ENCODE results near the gene TBL1X.
A peak's percentile ranks its signal among the peaks of the same experiment; 100 is the strongest.

Gene TBL1X

GRCh38 chrX:9494771-9495170 lies 29.9 kb downstream of the TBL1X start:
- DNase-seq: no peak

GRCh38 chrX:9495496-9495895 lies 30.6 kb downstream of the TBL1X start:
- DNase-seq: no peak

- DNase-seq: no peak
Measured at GRCh38 chrX:9498236-9498635, 33.4 kb downstream of the TBL1X start.

- peak in 1 of 56 donors; percentile 1 for DNase-seq
Measured at GRCh38 chrX:9500584-9500983, 35.7 kb downstream of the TBL1X start.

GRCh38 chrX:9501362-9501761 lies 36.5 kb downstream of the TBL1X start:
- DNase-seq: no peak

GRCh38 chrX:9503261-9503660 lies 38.4 kb downstream of the TBL1X start:
- DNase-seq: no peak

- no peak for DNase-seq
Measured at GRCh38 chrX:9510366-9510765, 45.5 kb downstream of the TBL1X start.

- DNase-seq: no peak
Measured at GRCh38 chrX:9510980-9511379, 46.1 kb downstream of the TBL1X start.

- DNase-seq: no peak
Measured at GRCh38 chrX:9515489-9515888, 50.6 kb downstream of the TBL1X start.

GRCh38 chrX:9515973-9516538 lies 51.2 kb downstream of the TBL1X start:
- no peak for DNase-seq

GRCh38 chrX:9516635-9517034 lies 51.8 kb downstream of the TBL1X start:
- DNase-seq: no peak

- no peak for DNase-seq
Measured at GRCh38 chrX:9518051-9518450, 53.2 kb downstream of the TBL1X start.

- DNase-seq: no peak
Measured at GRCh38 chrX:9518889-9519288, 54.0 kb downstream of the TBL1X start.

GRCh38 chrX:9519546-9520216 lies 54.8 kb downstream of the TBL1X start:
- DNase-seq: no peak

- no peak for DNase-seq
Measured at GRCh38 chrX:9520217-9520590, 55.3 kb downstream of the TBL1X start.

- no peak for DNase-seq
Measured at GRCh38 chrX:9522378-9523155, 57.7 kb downstream of the TBL1X start.

- DNase-seq: no peak
Measured at GRCh38 chrX:9525511-9526248, 60.8 kb downstream of the TBL1X start.

- no peak for DNase-seq
Measured at GRCh38 chrX:9526965-9527364, 62.1 kb downstream of the TBL1X start.

- no peak for DNase-seq
Measured at GRCh38 chrX:9528498-9528897, 63.6 kb downstream of the TBL1X start.

GRCh38 chrX:9529223-9529622 lies 64.4 kb downstream of the TBL1X start:
- DNase-seq: no peak

GRCh38 chrX:9530848-9531274 lies 66.0 kb downstream of the TBL1X start:
- peak in 39 of 56 donors; percentile 0 to 55 (median 16) for DNase-seq

- DNase-seq: peak in 10 of 56 donors; percentile 1 to 31 (median 10)
Measured at GRCh38 chrX:9532349-9532748, 67.5 kb downstream of the TBL1X start.
